AG09319 (cell line): ENCODE data around the gene N4BP2.
"Not testable (repeated sequence)": the region's sequence is repeated elsewhere in the genome, so short reads cannot be mapped to it uniquely, and the experiment has no call there.

Experiments
- DNase-seq: peaks from one replicate; pipeline ENCODE4 v3.0.0-alpha.2; 2010; ENCODE audit warnings: low read depth; ENCODE audit errors: extremely low read depth
- TF ChIP-seq, protein P1 (sequence below): IDR thresholded peaks from 2 replicates; pipeline ENCODE4 v1.5.1; 2011; ENCODE audit warnings: low read depth, mild to moderate bottlenecking, inconsistent platforms, low read length, moderate library complexity

N4BP2 gene

GRCh38 chr4:40121515-40121914 lies 64.9 kb downstream of the N4BP2 start:
- no peak for DNase-seq
- TF ChIP-seq, protein P1, sequence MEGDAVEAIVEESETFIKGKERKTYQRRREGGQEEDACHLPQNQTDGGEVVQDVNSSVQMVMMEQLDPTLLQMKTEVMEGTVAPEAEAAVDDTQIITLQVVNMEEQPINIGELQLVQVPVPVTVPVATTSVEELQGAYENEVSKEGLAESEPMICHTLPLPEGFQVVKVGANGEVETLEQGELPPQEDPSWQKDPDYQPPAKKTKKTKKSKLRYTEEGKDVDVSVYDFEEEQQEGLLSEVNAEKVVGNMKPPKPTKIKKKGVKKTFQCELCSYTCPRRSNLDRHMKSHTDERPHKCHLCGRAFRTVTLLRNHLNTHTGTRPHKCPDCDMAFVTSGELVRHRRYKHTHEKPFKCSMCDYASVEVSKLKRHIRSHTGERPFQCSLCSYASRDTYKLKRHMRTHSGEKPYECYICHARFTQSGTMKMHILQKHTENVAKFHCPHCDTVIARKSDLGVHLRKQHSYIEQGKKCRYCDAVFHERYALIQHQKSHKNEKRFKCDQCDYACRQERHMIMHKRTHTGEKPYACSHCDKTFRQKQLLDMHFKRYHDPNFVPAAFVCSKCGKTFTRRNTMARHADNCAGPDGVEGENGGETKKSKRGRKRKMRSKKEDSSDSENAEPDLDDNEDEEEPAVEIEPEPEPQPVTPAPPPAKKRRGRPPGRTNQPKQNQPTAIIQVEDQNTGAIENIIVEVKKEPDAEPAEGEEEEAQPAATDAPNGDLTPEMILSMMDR = no peak

GRCh38 chr4:40122941-40123340 lies 66.3 kb downstream of the N4BP2 start:
- TF ChIP-seq, protein P1 = no peak
- no peak for DNase-seq

GRCh38 chr4:40124690-40125089 lies 68.0 kb downstream of the N4BP2 start:
- TF ChIP-seq, protein P1 = no peak
- DNase-seq = no peak

DNA sequence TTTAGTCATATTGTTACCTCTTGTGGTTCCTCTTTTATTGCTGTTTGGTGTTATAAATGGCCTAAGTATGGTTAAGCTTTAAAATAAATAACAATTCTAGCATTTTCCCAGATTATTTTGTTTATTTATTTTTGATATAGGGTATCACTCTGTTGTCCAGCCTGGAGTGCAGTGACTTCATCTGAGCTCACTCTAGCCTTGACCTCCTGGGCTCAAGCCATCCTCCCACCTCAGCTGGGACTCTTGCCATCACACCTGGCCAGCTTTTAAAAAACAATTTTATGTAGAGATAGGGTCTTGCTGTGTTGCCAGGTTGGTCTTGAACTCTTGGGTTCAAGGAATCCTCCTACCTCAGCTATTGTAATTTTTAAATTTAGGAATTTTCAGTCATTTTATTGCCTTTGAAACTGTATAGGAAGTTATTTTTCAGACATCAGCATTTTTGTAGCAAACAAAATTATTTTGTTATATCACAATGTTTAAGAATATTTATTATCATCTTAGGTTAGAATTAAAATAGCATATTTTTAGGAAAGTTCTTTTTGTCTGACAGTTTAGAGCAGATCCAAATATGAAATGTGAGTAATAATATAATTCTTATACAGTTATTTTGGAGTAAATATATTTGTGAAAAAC lies 73.9 kb downstream of the N4BP2 start:
- TF ChIP-seq, protein P1 = no peak
- DNase-seq = no peak

GRCh38 chr4:40132816-40133215 lies 76.2 kb downstream of the N4BP2 start:
- TF ChIP-seq, protein P1 = no peak
- no peak for DNase-seq

DNA sequence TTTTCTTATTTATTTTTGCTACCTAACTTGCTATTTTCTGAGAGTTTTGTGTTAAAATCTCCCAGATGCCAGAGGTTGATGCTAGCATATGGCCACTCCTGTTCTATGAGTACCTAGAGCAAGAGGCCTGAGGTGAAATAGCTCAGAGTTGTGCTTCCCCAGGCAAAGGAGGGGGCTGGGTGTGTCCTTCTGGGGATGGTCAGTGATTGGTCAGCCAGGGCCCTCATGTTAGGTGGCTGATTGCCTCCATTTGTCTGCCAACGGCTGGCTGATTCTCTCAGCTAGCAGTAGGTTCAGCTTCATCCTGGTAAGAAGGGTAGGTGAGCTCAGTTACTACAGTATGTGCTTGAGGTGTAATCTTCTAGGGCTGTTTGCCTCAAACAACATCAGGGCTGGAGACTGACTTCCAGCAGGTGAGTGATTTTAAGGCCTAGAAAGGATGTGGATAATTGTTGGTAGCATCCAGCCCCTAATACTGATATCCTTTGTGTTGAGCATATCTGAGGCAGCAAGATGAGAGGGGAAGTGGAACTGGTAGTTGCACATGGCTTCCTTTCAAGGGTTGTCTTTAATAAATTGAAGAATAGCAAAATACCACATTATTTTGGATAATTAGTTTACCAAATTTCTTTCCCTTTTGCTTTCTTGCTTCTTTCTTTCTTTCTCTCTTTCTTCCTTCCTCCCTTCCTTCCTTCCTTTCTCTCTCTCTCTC lies 77.7 kb downstream of the N4BP2 start:
- TF ChIP-seq, protein P1 = no peak
- no peak for DNase-seq

GRCh38 chr4:40136202-40136601 lies 79.6 kb downstream of the N4BP2 start:
- DNase-seq = not testable (repeated sequence)
